Measurements from ENCODE around the gene KIAA1328. TPM values are rescaled to one million over a fixed set of nuclear protein-coding genes. Genes with fewer than 3 reads are reported as not detected.

Gene KIAA1328
- total RNA-seq, 4 donors from 2014 or later = 21.2 to 26.6 (median 24.8) TPM

DNA sequence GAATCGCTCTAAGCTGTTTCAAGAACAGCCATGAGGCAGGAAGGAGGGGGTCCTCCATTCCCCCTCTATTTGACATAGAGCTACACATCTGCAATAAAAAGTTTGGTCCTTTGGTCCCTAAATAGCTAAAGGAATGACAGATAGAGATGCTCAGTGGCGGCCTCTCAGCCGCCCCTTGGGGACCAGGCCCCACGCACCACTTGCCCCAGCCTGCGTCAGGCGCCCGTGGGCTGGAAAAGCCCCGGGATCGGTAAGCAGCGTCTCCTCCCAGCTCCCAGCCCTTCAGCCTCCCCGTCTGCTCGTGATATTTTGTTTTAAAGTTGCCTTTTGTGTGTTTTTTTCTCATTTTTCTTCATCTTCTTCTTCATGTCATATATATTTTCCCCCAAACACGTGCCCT is 415.7 kb downstream of the KIAA1328 start:
- no peak for DNase-seq
- TF ChIP-seq POLR2A (IDR thresholded peaks at IDR 0.05) = no peak
- TF ChIP-seq, protein P1, sequence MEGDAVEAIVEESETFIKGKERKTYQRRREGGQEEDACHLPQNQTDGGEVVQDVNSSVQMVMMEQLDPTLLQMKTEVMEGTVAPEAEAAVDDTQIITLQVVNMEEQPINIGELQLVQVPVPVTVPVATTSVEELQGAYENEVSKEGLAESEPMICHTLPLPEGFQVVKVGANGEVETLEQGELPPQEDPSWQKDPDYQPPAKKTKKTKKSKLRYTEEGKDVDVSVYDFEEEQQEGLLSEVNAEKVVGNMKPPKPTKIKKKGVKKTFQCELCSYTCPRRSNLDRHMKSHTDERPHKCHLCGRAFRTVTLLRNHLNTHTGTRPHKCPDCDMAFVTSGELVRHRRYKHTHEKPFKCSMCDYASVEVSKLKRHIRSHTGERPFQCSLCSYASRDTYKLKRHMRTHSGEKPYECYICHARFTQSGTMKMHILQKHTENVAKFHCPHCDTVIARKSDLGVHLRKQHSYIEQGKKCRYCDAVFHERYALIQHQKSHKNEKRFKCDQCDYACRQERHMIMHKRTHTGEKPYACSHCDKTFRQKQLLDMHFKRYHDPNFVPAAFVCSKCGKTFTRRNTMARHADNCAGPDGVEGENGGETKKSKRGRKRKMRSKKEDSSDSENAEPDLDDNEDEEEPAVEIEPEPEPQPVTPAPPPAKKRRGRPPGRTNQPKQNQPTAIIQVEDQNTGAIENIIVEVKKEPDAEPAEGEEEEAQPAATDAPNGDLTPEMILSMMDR (IDR thresholded peaks at IDR 0.05) = no peak
- no peak overlapping the region for H3K4me3 ChIP-seq (replicated peaks in 1 of 3)
- 88 to 93% methylated on average over 13 of the region's 13 CpGs for WGBS, 2 donors
- no peaks in the 10 kb centered on the region for H3K27me3 ChIP-seq
- H3K36me3 ChIP-seq = no peaks in the 10 kb centered on the region
- H3K4me1 ChIP-seq = no peaks in the 10 kb centered on the region
- intact Hi-C loops (cut with DNase I) = no loop called here
- H3K27ac ChIP-seq = no peak overlapping the region
- no peaks in the 10 kb centered on the region for H3K9me3 ChIP-seq

- no peak for DNase-seq
- TF ChIP-seq, protein P1 (IDR thresholded peaks at IDR 0.05) = no peak
- TF ChIP-seq POLR2A (IDR thresholded peaks at IDR 0.05) = no peak
- H3K9me3 ChIP-seq = no peaks in the 10 kb centered on the region
- intact Hi-C loops (cut with DNase I) = no loop called here
- H3K27ac ChIP-seq = no peak overlapping the region
- no peaks in the 10 kb centered on the region for H3K4me1 ChIP-seq
- 89% methylated on average over 13 of the region's 13 CpGs for WGBS, 2 donors
- H3K27me3 ChIP-seq = no peaks in the 10 kb centered on the region
- no peak overlapping the region for H3K4me3 ChIP-seq (replicated peaks in 1 of 3)
- H3K36me3 ChIP-seq = no peaks in the 10 kb centered on the region
Observed at GRCh38 chr18:37246779-37247340, 417.9 kb downstream of the KIAA1328 start.

DNA sequence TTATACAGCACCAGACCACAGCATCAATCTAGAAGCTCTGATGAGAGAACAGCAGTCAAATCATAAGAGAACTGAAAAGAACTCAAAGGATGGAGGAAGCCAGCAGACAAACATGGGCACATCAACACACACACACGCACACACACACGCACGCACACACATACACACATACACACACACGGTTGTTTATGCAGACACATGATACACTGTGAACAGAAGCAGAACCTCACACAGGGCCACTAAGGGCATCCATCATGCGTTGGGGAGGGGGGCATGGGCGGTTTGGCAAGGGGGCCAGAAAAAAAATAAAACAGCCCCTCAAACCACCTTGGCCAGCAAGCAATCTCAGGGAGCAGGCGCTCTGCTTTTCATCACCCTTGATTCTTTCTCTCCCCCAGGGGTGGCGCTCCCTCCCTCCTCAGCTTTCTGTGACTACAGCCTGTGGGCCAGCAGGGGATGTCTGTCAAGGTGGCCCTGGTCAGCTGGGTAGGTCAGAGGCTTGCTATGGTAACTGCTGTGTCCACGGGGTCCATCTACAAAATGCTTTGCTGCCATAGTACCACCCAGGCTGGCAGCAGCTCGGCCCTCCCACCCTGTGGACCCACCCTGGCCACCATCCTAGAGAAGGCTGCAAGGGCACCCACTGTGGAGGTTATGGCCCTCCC is 418.7 kb downstream of the KIAA1328 start:
- Histone ChIP-seq H3K27me3 (no peaks in the 10 kb centered on the region), H3K4me3 (replicated peaks in 1 of 3) (no peak overlapping the region), H3K36me3 (no peaks in the 10 kb centered on the region), H3K9me3 (no peaks in the 10 kb centered on the region), H3K27ac (no peak overlapping the region), H3K4me1 (no peaks in the 10 kb centered on the region)
- no peak for TF ChIP-seq POLR2A (IDR thresholded peaks at IDR 0.05)
- TF ChIP-seq, protein P1 (IDR thresholded peaks at IDR 0.05) = no peak
- 86% methylated on average over 10 of the region's 10 CpGs for WGBS, 2 donors
- intact Hi-C loops (cut with DNase I) = no loop called here
- no peak for DNase-seq

- no peak for DNase-seq
- Histone ChIP-seq H3K36me3 (no peaks in the 10 kb centered on the region), H3K9me3 (no peaks in the 10 kb centered on the region), H3K4me1 (peaks cover 0 to under 1% of the 10 kb centered on the region in 2 donors), H3K27ac (no peak overlapping the region), H3K4me3 (replicated peaks in 1 of 3) (no peak overlapping the region), H3K27me3 (no peaks in the 10 kb centered on the region)
- TF ChIP-seq, protein P1 (IDR thresholded peaks at IDR 0.05) = no peak
- no peak for TF ChIP-seq POLR2A (IDR thresholded peaks at IDR 0.05)
- intact Hi-C loops (cut with DNase I) = no loop called here
- 89 to 90% methylated on average over 5 of the region's 5 CpGs for WGBS, 2 donors
Observed at GRCh38 chr18:37248281-37248680, 419.4 kb downstream of the KIAA1328 start.

DNA sequence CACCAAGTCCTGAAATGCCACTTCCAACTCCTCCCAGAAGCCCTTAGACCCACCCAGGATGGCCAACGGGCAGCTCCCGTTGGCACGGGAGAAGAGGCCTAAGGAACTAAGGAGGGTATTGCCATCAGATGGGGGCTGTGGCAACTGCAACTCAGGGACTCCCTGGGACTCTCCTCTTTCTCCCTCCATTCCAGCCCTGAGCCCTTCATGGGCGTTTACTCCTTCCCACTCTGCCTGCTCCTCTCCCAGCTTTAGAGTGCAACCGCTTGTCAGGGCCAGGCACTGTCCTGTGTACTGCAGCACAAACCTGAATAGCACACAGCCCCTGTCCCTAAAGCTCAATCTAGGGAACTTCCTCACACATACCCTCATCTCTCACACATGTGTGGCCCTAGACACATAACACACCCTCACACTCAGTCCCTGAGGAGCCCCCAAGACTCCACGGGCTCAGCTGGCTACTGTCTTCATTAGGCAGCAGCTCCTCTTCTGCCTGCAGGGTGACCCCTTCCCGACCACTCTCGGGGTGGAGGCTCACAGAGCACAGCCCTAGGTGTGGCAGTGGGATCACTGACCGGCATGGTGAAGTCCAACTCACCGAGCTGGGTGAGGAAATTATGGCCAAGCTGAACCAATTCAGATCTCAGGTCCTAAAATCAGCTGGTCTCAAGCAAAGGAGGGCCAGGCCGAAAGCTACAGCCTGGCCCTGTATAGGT is 420.4 kb downstream of the KIAA1328 start:
- Histone ChIP-seq H3K27ac (no peak overlapping the region), H3K9me3 (no peaks in the 10 kb centered on the region), H3K27me3 (no peaks in the 10 kb centered on the region), H3K36me3 (no peaks in the 10 kb centered on the region), H3K4me3 (replicated peaks in 1 of 3) (no peak overlapping the region), H3K4me1 (peaks cover 0 to 8% of the 10 kb centered on the region in 2 donors)
- TF ChIP-seq POLR2A (IDR thresholded peaks at IDR 0.05) = no peak
- TF ChIP-seq, protein P1 (IDR thresholded peaks at IDR 0.05) = no peak
- no peak for DNase-seq
- 78 to 89% methylated on average over 10 to 11 of the region's 11 CpGs for WGBS, 2 donors
- intact Hi-C loops (cut with DNase I) = no loop called here
